ENCODE data around the gene HRG.
"Not testable (repeated sequence)": the region's sequence is repeated elsewhere in the genome, so short reads cannot be mapped to it uniquely, and the experiment has no call there.

The HRG gene, protein sequence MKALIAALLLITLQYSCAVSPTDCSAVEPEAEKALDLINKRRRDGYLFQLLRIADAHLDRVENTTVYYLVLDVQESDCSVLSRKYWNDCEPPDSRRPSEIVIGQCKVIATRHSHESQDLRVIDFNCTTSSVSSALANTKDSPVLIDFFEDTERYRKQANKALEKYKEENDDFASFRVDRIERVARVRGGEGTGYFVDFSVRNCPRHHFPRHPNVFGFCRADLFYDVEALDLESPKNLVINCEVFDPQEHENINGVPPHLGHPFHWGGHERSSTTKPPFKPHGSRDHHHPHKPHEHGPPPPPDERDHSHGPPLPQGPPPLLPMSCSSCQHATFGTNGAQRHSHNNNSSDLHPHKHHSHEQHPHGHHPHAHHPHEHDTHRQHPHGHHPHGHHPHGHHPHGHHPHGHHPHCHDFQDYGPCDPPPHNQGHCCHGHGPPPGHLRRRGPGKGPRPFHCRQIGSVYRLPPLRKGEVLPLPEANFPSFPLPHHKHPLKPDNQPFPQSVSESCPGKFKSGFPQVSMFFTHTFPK

DNA sequence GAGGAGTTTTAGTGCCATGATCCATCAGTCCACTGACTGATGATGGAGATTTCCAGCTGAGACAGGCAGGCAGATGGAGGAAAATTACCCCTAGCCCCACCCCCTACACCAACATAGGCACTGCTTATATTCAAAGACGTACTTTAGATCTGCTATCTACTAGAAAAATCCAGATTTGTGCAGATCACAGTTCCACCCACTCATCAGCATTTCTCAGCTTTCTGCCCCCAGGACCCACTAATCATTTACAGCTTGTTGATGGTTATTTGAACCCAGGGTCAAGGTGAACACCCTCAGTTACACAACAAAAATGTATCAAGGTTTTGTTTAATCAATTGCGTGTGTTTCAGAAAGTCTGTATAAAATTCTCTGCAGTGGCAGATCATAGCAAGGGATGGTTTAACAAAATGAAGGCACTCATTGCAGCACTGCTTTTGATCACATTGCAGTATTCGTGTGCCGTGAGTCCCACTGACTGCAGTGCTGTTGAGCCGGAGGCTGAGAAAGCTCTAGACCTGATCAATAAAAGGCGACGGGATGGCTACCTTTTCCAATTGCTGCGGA lies at the start of gene HRG:
TSS of gene HRG (plus strand) at position 390 of the 564 bp plus-strand sequence. CDS start at position 408, 18 bp downstream.
- DNase-seq = no peak

DNA sequence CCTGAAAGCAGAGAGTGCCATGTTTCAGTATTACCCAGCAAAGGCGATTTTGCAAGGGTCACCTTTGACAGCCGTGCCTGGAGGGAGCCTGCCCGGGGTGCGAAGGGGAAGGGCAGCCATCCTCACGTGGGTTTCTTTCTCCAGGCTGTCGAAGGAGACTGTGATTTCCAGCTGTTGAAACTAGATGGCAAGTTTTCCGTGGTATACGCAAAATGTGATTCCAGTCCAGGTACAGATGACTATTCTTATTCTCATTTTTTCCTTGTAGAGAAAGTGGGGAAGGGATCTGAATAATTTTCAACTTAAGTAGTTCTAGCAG lies 49.6 kb upstream of the HRG start:
- DNase-seq = no peak

GRCh38 chr3:186617036-186617946 lies 48.5 kb upstream of the HRG start:
- DNase-seq = peak; percentile 91

DNA sequence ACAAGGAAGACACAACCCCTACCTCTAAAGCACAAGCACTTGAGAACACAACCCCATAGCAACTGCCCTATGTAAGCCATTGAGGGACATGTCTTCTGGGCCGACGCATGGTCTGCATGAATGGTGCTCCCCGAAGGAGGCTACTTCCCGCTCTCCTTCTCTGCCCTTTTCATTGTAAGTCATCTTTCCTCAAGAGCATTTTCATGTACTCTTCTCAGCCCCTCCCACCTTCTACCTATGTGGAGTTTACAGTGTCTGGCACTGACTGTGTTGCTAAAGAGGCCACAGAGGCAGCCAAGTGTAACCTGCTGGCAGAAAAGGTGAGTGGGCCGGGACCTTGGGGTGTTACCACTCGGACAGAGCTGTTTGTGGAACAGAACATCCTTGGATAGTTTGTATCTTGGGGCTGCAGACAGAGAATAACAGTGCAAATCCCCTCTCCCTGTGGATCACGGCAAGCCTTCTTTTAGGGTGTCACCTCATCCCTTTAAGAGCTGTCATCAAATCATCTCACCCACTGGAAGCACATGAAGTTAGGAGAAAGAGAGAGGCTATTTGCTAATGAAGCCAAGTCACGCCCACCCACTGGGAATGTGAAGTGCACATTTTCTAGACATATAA lies 47.4 kb upstream of the HRG start:
- no peak for DNase-seq

DNA sequence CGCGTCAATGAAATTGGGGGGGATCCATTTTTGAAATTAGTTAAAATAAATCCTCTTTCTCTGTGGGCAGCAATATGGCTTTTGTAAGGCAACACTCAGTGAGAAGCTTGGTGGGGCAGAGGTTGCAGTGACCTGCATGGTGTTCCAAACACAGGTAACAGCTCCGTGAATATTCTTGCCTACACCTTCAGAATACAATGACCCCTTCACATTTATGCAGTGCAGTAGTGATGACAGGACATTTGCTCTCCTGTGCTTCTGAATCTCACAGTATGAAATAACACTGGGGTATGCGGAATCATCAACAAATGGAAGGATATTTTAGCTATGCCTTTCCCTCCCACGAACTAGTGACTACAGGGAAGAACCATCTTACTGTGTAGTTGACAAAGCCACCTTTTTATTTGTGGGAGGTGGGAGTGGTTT lies 46.0 kb upstream of the HRG start:
- DNase-seq = no peak

GRCh38 chr3:186620213-186621092 lies 45.4 kb upstream of the HRG start:
- no peak for DNase-seq

DNA sequence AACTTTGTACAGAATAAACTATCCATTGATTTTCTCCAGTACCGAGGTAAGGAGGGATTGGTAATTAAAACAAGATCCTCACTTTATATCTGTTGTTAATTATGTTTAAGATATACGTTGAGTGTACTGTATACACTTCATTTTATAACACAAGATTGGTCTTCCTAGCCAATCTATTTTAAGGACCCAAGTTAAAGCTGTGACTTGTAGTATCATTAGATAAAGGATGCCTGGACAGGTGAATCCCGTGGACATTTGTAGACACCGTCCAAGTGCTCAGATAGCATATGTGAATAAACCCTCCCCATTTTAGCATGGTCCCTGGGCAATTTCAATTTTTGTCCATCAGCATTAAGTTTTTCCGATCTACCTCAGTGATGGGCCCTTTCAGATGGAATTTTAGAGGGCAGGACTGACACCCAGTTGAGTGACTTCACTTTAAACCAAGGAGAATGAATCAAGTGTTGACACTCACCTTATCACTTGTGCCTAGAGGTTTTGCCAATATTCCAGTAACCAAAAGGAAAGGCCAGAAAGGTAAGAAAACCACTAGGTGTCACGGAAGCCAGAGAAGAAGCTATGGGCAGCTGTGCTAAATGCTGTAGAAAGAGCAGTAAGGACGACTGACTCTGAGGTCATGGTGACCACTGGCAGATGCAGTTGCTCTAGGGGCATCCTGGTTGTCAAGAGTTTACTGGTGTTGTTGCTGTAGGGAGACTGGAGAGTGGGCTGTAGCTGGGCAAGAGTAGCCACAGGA lies 43.7 kb upstream of the HRG start:
- no peak for DNase-seq

- no peak for DNase-seq
Measured at GRCh38 chr3:186622651-186623310, 43.0 kb upstream of the HRG start.

DNA sequence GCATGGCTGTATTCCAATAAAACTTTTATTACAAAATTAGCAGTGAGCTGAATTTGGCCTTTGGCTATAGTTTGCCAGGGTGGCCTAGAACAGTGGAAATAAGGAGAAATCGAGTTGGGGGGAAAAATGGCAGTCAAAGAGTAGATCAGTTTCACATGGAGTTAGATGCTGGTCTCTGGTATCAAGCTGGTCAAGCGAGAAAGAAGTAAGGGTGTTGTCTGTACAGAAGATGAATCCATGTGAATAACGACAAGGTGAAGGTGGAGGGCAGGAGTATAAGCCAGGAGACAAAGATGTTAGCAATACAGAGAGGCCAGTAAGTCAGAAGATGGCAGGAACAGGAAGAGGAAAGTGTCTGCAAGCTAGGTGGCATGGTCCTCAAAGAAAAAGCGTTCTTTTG lies 41.2 kb upstream of the HRG start:
- no peak for DNase-seq

DNA sequence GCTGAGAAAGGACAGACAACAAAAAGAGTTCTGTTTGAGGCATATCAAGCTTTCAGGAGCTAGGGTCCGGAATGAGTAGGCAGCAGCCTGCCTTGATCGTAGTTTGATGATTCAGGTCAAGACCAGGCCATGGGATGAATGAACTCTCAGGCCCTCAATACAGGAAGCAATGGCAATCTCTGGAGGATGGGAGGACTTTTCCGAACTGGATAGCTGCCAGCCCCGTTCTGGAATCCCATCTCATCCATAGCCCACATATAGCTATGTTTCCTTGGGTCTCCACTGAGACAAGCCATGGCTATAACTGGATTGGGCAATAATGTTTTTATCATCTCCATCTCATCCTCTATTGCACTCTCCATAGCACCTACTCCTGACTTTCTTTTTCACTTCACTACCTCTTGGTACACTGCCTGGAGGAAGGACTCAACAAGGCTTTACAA lies 40.2 kb upstream of the HRG start:
- no peak for DNase-seq

- no peak for DNase-seq
Measured at GRCh38 chr3:186626254-186626847, 39.5 kb upstream of the HRG start.

GRCh38 chr3:186627852-186628414 lies 37.9 kb upstream of the HRG start:
- DNase-seq = no peak

DNA sequence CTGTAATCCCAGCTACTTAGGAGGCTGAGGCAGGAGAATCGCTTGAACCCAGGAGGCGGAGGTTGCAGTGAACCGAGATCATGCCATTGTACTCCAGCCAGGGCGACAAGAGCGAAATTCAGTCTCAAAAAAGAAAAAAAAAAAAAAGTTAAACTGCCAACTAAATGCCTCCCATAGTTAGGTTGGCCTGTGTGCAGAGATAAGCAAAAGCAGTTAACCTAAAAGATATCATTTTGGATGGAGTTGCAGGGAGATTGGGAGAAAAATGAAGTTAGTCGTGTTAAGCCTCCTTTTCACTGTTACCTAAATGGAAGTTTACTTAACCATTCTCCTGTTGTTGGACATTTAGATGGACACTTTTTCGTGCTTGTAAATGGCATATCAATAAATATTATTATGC lies 37.1 kb upstream of the HRG start:
- DNase-seq = no peak

DNA sequence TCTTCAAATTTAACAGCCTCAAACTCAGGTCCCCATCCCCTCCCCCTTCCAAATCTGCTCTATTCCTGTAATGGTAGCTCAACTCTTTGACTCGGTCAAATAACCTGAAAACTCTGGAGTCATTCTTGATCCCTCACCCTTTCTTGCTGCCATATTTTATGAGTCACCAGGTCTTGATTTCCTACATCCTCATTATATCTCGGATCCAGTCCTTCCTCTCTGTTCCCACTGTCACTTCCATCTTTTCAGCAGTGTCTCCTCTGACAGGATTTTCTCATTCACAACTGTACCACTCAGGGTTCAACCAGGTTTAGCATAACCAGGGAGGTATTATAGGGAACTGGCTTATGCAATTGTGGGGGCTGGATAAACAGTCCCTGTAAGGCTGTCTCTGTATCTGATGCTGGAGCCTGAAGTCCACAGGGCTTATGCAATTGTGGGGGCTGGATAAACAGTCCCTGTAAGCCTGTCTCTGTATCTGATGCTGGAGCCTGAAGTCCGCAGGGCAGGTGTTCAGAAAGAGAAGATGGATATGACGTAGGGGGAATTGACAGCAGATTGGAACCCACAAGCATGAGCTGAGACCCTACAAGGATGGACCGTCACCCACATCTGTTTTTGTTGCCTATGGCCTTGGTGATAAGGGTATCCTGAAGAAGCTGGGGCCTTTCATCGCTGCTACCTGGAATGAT lies 34.7 kb upstream of the HRG start:
- no peak for DNase-seq

DNA sequence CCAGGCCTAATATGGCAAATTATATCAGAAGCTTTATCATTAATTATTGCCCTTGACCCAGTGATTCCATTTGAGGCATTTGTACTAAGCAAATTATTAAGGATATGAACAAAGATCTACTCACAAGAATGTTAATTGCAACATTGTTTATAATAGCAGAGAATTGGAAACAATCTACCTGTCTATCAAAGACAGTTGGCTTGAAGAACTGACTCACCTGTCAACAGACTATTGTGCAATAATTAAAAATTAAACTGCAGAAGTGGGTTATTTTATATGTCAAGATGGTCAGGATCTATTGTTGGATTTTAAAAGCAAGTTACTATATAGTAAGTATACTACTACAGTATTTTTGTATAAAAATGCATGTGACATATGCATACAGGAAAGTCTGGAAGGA lies 32.3 kb upstream of the HRG start:
- DNase-seq = no peak

DNA sequence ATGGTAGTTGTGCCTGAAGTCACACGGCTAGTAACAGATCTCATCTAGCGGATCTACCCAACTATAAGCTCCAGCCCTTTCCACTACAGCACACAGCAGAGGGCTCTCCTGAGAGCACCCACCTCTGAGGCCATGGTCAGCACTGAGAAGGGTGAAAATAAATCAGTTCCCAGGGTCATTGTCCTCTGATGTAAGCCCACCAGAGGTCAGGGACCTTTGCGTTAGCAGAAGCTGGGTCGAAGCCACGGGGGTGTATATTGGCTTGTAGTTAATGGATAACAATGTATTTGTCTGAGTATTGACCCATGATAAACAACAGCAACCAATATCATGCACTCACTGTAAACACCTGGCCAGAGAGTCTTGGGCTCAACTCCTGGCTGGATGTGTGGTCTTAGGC lies 31.6 kb upstream of the HRG start:
- not testable (repeated sequence) for DNase-seq

DNA sequence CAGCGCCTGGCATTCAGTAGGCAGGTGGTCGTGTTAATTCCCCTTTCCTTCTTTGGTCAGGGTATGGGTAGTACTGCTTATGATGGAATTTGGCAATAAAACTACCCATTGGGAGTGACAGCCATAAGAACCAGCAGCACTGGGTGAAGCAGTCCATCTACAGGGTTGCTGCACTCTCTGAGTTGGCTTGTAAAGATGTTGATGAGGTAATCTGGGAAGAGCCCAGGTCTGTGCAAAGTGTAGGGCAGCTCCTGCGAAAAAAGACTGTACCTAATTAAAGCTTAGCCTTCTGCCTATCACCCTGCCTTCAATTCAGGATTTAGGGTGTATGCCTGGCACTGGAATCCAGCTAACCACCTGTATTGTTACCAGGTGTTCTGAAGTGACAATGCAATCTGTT lies 30.3 kb upstream of the HRG start:
- no peak for DNase-seq

DNA sequence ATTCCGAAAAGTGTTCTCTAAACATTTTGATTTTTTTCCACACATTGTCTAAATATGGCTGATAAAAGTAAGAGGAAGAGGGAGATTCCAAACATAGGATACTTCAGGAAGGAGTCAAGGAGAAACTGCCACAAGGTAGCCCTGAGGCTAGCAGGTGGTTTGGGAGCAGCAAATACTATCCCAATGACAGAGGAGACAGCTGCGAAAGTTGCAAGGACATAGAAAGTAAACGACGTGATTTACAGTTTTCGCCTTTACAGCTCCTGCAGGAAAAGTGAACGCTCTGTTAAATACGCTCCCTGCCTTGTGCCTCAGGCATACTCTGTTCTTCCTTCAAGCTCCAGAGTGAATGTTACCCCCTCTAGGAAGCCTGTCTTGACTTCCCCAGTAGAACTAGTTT lies 29.3 kb upstream of the HRG start:
- no peak for DNase-seq

DNA sequence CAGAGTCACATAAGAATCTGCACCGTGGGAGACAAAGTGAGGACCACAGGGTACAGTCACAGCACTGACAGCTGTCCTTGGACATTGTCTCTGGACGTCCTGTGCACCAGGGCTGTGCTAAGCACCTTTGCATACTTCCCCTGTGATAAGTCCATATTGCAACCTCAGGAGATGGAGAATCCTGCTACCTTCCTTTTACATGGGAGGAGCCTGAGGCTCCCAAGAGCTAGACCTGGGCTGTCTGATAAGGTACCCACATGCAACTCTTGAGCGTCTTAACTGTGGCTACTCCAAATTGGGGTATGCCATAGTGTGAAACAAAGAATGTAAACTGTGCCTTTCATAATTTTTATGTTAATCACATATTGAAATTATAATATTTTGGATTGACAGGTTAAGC lies 28.1 kb upstream of the HRG start:
- no peak for DNase-seq
